Activated CD8-positive, alpha-beta memory T cell treated with anti-CD3 and anti-CD28 coated beads, Interleukin-2, amount 10 ng/mL, durations not matched to agents 7 days and 5 days (primary cell): ENCODE measurements around the gene ZFHX3. TPM values are rescaled to one million over a fixed set of nuclear protein-coding genes. Genes with fewer than 3 reads are reported as not detected.

Experiments
- ATAC-seq: fragments of 150-1000 bp; cut with Tn5 transposase; one replicate; pipeline ENCODE4 v1.10.0; 2021; ENCODE audit warnings: moderate library complexity
- CTCF ChIA-PET: fragments of 350-600 bp; sonication (Branson Sonifier 250); formaldehyde crosslinking; loops from one replicate; lab custom pipeline; 2021; ENCODE audit warnings: antibody characterized with exemption; lab: Charles Lee
- DNase-seq: peaks from one replicate; pipeline ENCODE4 v3.0.0-alpha.2; 2020
- H3K27ac Mint-ChIP-seq: one replicate; pipeline ENCODE4 v1.8.0; 2021; ENCODE audit warnings: mild to moderate bottlenecking, mixed read lengths
- H3K27me3 Mint-ChIP-seq: one replicate; pipeline ENCODE4 v1.8.0; 2021; ENCODE audit warnings: mixed read lengths
- H3K36me3 Mint-ChIP-seq: one replicate; pipeline ENCODE4 v1.8.0; 2021; ENCODE audit warnings: mild to moderate bottlenecking, mixed read lengths
- H3K4me1 Mint-ChIP-seq: one replicate; pipeline ENCODE4 v1.8.0; 2021; ENCODE audit warnings: mixed read lengths
- H3K4me3 Mint-ChIP-seq: one replicate; pipeline ENCODE4 v1.8.0; 2021; ENCODE audit warnings: mild to moderate bottlenecking, moderate library complexity, mixed read lengths
- H3K9me3 Mint-ChIP-seq: one replicate; pipeline ENCODE4 v1.8.0; 2022; ENCODE audit warnings: low read depth, mixed read lengths
- total RNA-seq, 2 experiments: library from RNA; stranded (reverse); gene quantifications; one replicate each; pipeline ENCODE4 v1.2.3, GENCODE V29; 2021

Gene ZFHX3
- total RNA-seq, 2 experiments from 2014 or later: 0.32 to 1.9 TPM

GRCh38 chr16:72878301-72879269 lies 169.3 kb downstream of the ZFHX3 start:
- Mint-ChIP-seq H3K36me3 (no peaks in the 10 kb centered on the region), H3K9me3 (no peaks in the 10 kb centered on the region), H3K27me3 (peaks cover 4% of the 10 kb centered on the region), H3K27ac (no peak overlapping the region), H3K4me3 (no peak overlapping the region), H3K4me1 (peaks cover 14% of the 10 kb centered on the region)
- no peak for DNase-seq
- CTCF ChIA-PET: no interaction called here
- ATAC-seq: no peak

DNA sequence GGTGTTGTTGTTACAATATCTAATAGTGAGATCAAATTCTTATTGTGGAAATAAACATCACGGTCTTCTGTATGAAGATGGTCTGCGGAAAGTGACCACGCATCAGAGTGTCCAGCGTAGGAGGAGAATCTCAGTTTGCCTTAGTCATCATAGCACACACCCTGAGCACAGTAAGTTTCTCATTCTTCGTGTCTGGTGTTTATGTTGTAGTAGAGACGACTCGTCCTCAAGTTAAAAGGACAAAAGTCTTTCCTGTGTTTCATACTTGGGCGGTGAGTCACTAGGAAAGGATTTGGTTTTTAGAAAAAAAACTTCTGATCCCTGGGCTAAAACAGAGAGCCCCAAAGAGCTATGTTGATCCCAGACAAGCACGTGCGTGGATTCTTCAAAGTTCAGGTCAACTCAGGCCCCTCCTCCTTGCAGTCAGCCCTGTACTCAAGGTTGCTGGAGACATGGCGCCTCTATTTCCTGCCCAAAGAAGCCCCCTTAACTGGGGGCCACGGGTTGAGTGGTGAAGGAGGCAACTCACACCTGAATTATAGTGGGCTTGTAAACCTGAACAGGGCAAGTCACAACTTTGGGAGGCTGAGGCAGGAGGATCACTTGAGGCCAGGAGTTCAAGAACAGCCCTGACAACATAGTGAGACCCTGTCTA lies 170.4 kb downstream of the ZFHX3 start:
- Mint-ChIP-seq H3K4me3 (no peak overlapping the region), H3K36me3 (no peaks in the 10 kb centered on the region), H3K9me3 (no peaks in the 10 kb centered on the region), H3K27me3 (peaks cover 4% of the 10 kb centered on the region), H3K4me1 (peaks cover 14% of the 10 kb centered on the region), H3K27ac (no peak overlapping the region)
- ATAC-seq (no peak), DNase-seq (no peak)
- CTCF ChIA-PET: no interaction called here

DNA sequence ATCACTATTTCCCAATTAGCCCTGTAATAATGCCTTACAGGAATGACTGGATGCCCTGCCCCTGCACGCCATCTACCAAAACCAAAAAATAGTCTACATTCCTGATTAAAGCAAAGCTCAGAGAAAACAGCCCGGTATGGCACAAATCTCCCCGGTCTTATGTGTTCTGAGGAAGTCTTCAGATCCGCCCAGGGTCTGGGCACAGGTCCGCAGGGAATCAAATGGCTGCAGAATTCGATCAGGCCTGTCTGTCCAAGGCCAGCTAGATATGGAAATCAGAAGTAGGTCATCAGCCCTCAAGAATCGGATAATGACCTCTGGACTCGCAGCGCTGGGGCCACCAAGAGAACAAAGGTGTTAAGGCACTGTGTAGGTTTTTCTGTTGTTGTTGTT lies 171.0 kb downstream of the ZFHX3 start:
- Mint-ChIP-seq H3K27me3 (peaks cover 4% of the 10 kb centered on the region), H3K36me3 (no peaks in the 10 kb centered on the region), H3K4me3 (no peak overlapping the region), H3K27ac (no peak overlapping the region), H3K4me1 (peaks cover 14% of the 10 kb centered on the region), H3K9me3 (no peaks in the 10 kb centered on the region)
- DNase-seq (no peak), ATAC-seq (no peak)
- CTCF ChIA-PET: no interaction called here

DNA sequence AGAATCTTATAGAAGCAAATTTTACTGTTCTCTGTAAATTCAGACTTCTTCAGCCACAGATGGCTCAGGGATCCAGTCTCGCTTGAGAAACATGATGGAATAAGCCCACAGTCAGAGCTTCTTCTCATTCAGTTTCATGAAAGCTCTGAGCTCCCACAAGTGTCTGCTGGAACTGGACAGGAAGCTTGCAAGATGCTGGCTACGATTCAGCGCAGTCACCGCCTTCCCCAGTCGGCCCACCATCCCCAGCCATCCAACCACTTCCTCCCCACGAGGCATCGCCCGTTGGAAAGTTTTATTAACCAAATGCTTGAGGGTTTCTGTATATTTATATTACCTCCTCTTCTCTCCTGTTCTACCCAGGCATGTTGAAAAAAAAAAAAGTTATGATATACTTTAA lies 171.7 kb downstream of the ZFHX3 start:
- Mint-ChIP-seq H3K27me3 (peaks cover 4% of the 10 kb centered on the region), H3K36me3 (no peaks in the 10 kb centered on the region), H3K9me3 (no peaks in the 10 kb centered on the region), H3K4me3 (no peak overlapping the region), H3K4me1 (peaks cover 14% of the 10 kb centered on the region), H3K27ac (no peak overlapping the region)
- peak; percentile 63 for DNase-seq
- CTCF ChIA-PET: no interaction called here
- ATAC-seq: peak; percentile 55

DNA sequence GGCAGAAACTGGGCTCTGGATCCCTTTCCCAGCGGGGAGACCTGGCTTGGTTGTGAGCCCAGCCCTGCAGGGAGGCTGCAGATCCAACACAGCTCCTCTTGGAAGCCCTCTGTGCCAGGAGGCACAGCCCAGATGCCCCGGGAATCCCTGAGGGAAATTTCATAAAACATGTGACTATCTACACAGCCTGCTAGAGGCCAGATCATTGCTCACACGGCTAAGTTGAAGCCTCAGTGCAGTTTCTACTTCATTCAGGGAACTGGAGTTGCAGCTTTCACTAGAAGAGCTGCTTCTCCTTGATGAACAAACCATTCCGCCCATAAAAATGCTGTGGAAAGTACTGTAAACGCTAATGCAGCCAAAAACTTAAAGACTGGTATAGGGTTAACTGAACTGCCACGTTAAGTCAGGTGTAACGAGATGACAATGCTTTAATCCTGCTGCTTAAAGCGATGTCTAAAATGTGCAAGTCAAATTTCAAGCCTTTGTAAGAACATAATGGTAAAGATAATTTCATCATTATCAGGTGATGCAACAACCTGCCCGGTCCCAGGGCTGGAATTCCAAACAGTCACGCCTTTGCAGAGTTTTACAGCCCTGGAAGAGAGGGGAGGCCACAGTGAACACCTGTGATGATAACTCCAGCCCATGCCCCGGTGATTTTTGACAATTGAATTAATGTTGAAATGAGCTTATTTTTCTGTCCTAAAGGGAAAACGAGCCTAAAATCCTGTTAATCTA lies 172.5 kb downstream of the ZFHX3 start:
- DNase-seq (no peak), ATAC-seq (no peak)
- peaks cover 4% of the 10 kb centered on the region for H3K27me3 Mint-ChIP-seq
- CTCF ChIA-PET: no interaction called here
- peaks cover 14% of the 10 kb centered on the region for H3K4me1 Mint-ChIP-seq
- H3K4me3 Mint-ChIP-seq: no peak overlapping the region
- no peaks in the 10 kb centered on the region for H3K36me3 Mint-ChIP-seq
- no peak overlapping the region for H3K27ac Mint-ChIP-seq
- no peaks in the 10 kb centered on the region for H3K9me3 Mint-ChIP-seq

GRCh38 chr16:72873853-72874252 lies 174.1 kb downstream of the ZFHX3 start:
- CTCF ChIA-PET: no interaction called here
- H3K4me3 Mint-ChIP-seq: no peak overlapping the region
- H3K27me3 Mint-ChIP-seq: peaks cover 4% of the 10 kb centered on the region
- ATAC-seq: no peak
- no peak overlapping the region for H3K27ac Mint-ChIP-seq
- H3K36me3 Mint-ChIP-seq: no peaks in the 10 kb centered on the region
- peaks cover 14% of the 10 kb centered on the region for H3K4me1 Mint-ChIP-seq
- H3K9me3 Mint-ChIP-seq: peaks cover 2% of the 10 kb centered on the region
- no peak for DNase-seq

GRCh38 chr16:72873044-72873443 lies 174.9 kb downstream of the ZFHX3 start:
- H3K27me3 Mint-ChIP-seq: peaks cover 4% of the 10 kb centered on the region
- H3K4me1 Mint-ChIP-seq: peaks cover 14% of the 10 kb centered on the region
- H3K36me3 Mint-ChIP-seq: no peaks in the 10 kb centered on the region
- H3K9me3 Mint-ChIP-seq: peaks cover 2% of the 10 kb centered on the region
- no peak for DNase-seq
- H3K27ac Mint-ChIP-seq: no peak overlapping the region
- CTCF ChIA-PET: interaction anchor here (0.5 to 0.8 kb wide), 2 partner anchors 40 to 673 kb away, joined by 3 to 4 read pairs; no protein-coding TSS in a partner anchor
- ATAC-seq: no peak
- H3K4me3 Mint-ChIP-seq: no peak overlapping the region

DNA sequence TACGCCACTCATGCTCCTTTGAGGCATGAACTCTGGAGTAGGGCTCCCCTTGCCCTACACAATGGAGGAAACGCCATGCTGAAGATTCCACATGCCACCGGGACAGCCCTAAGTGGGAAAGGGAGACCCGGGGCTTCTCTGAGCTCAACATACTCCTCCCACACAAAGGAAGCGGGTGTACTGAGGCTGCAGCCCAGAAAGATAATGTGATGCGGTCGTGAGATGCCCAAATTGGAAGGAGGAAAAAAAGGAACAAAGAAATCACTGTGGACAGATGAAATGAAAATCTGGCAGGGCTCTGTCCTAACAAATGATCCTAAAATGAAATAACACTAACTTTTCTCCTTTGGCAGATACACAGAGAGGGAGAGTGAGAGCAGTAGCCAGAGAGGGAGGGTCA lies 182.1 kb downstream of the ZFHX3 start:
- DNase-seq: no peak
- Mint-ChIP-seq H3K36me3 (no peaks in the 10 kb centered on the region), H3K9me3 (peaks cover 2% of the 10 kb centered on the region), H3K4me3 (no peak overlapping the region), H3K27me3 (peaks cover 7% of the 10 kb centered on the region), H3K27ac (no peak overlapping the region), H3K4me1 (no peaks in the 10 kb centered on the region)
- CTCF ChIA-PET: no interaction called here
- ATAC-seq: no peak

DNA sequence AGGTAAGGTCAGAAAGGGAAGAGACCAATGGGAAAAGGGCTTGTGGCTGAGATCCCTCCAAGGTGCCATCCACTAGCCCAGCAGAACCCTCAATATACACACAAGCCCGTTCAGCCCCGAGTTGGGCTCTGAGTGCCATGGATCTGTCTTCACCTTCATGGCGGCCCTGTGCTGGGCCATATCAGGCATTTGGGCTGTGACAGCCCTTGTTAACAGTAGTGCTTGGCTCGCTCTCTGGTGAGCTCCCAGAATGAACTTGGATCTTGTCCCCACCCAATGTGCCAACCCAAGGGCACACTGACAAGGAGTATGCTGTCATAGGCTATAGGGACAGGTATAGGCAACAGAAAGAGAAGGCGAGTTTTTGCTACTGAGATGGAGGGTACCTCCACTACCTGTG lies 182.7 kb downstream of the ZFHX3 start:
- peaks cover 7% of the 10 kb centered on the region for H3K27me3 Mint-ChIP-seq
- no peaks in the 10 kb centered on the region for H3K36me3 Mint-ChIP-seq
- CTCF ChIA-PET: no interaction called here
- H3K4me1 Mint-ChIP-seq: no peaks in the 10 kb centered on the region
- ATAC-seq: no peak
- no peak for DNase-seq
- no peak overlapping the region for H3K27ac Mint-ChIP-seq
- peaks cover 2% of the 10 kb centered on the region for H3K9me3 Mint-ChIP-seq
- H3K4me3 Mint-ChIP-seq: no peak overlapping the region

DNA sequence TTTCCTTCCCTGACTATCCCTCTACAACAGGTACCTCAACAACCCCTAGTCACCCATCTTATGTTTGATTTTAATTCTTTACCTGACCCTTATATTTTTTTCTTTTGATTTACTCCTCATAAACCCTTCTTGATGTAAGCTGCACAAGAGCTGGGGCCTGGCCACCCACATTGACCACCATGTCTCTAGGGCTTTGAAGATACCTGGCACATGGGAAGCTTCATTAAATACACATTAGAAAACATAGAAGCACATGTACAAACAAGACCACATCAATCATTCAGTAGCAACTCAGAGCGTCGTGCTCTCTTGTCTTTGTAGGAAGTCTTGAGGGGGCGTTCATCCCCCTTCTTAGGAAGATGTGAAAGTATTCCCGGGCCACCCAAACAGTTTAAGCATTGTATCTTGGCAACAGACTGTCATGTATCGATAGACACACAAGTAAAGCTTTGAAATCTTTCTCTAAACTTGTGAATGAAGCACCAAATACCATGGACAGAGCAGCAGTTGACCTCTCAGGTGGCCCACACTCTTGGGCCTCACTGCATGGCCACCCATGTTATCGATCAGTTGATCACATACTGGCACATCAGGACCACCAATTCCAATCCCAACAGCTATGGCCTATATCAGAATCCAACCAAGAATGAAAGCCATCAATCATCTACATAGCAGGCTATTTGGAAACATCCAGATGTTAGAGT lies 183.6 kb downstream of the ZFHX3 start:
- no peak overlapping the region for H3K4me3 Mint-ChIP-seq
- H3K27ac Mint-ChIP-seq: no peak overlapping the region
- CTCF ChIA-PET: no interaction called here
- peaks cover 7% of the 10 kb centered on the region for H3K27me3 Mint-ChIP-seq
- DNase-seq (no peak), ATAC-seq (no peak)
- H3K9me3 Mint-ChIP-seq: no peaks in the 10 kb centered on the region
- H3K36me3 Mint-ChIP-seq: no peaks in the 10 kb centered on the region
- H3K4me1 Mint-ChIP-seq: no peaks in the 10 kb centered on the region

DNA sequence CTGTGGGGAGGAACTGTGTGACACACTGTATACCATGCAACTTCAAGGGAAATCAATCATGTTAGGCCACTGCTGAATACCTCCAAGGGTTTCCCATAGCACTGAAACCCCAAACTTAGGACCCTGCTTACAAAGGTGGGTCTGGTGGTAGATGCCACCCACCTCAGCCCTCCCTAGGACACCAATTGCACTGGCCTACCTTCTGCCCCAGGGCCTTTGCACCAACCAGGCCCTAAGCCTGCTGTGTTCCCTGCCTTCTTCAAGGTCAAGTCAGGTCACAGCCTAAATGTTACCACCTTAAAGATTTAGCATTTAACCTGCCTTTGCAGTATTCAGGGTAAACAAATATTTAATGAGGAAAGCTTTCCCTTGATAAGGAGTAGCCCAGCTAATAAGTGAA lies 185.8 kb downstream of the ZFHX3 start:
- no peak for DNase-seq
- Mint-ChIP-seq H3K4me1 (no peaks in the 10 kb centered on the region), H3K9me3 (no peaks in the 10 kb centered on the region), H3K27ac (no peak overlapping the region), H3K4me3 (no peak overlapping the region), H3K36me3 (no peaks in the 10 kb centered on the region), H3K27me3 (peaks cover 8% of the 10 kb centered on the region)
- CTCF ChIA-PET: no interaction called here
- ATAC-seq: no peak

GRCh38 chr16:72860726-72861562 lies 187.0 kb downstream of the ZFHX3 start:
- Mint-ChIP-seq H3K36me3 (no peaks in the 10 kb centered on the region), H3K4me3 (no peak overlapping the region), H3K27ac (no peak overlapping the region), H3K4me1 (peaks cover 1% of the 10 kb centered on the region), H3K9me3 (no peaks in the 10 kb centered on the region), H3K27me3 (peaks cover 7% of the 10 kb centered on the region)
- ATAC-seq (no peak), DNase-seq (no peak)
- CTCF ChIA-PET: no interaction called here
